ENCODE results near the gene EPB41L4B. TPM values are rescaled to one million over a fixed set of nuclear protein-coding genes. Genes with fewer than 3 reads are reported as not detected.

EPB41L4B gene
- total RNA-seq, 1 donor from 2014 or later, result 31.1 TPM

Other genes starting within 250 kb of the EPB41L4B start
- 68.4 TPM for gene TMEM245, start 201.1 kb downstream of the EPB41L4B start, total RNA-seq
- 10.1 TPM for gene FRRS1L, start 153.8 kb downstream of the EPB41L4B start, total RNA-seq
- gene PTPN3, start 177.2 kb upstream of the EPB41L4B start, total RNA-seq, result 16.2 TPM

Data from mucosa of gallbladder (tissue), 1 donor.